ENCODE measurements around the gene COL15A1. TPM values are rescaled to one million over a fixed set of nuclear protein-coding genes. Genes with fewer than 3 reads are reported as not detected.
"Not testable (repeated sequence)": the region's sequence is repeated elsewhere in the genome, so short reads cannot be mapped to it uniquely, and the experiment has no call there.

The COL15A1 gene
- total RNA-seq, 1 experiment from 2014 or later = not detected

DNA sequence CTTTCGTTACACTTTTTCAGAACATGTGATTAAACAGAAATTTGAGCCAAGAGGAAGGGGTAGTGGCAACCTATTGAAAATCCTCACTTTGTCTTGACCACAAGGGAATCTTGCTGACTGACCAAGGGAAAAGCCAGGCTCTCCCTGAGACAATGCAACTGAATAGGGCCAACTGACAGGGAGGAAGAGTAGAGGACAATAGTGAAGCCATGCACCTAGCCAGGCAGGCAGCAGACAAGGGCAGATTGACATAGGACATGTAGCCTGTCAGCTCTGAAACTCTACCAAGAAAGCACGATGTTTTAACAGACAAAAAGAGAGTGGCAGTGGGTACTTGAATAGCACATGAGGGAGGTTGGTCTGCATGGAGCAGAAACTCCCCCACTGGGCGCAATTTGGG, 152.7 kb downstream of the COL15A1 start:
- Histone ChIP-seq H2BK12ac (ENCODE audit: insufficient read length, low read depth, low read length) (no peak overlapping the region), H2BK5ac (ENCODE audit: insufficient read length, low read length) (no peak overlapping the region), H2BK120ac (ENCODE audit: low read depth, low read length, poor library complexity, severe bottlenecking) (no peak overlapping the region), H3K79me1 (ENCODE audit: insufficient read depth, low read depth, low read length, poor library complexity, severe bottlenecking) (no peaks in the 10 kb centered on the region), H3K23me2 (ENCODE audit: insufficient read length, low read depth, low read length, poor library complexity, severe bottlenecking) (no peaks in the 10 kb centered on the region), H3K56ac (ENCODE audit: insufficient read length, low read depth, low read length) (no peak overlapping the region), H3K27me3 (ENCODE audit: insufficient read depth, low read length) (no peaks in the 10 kb centered on the region), H4K5ac (ENCODE audit: insufficient read length, low read depth, low read length) (no peak overlapping the region), H3K14ac (ENCODE audit: insufficient read depth, low read length) (no peak overlapping the region), H3K23ac (ENCODE audit: insufficient read length, low read depth, low read length) (no peak overlapping the region), H3K4me2 (ENCODE audit: insufficient read depth, insufficient read length, low read length) (no peak overlapping the region), H3K18ac (ENCODE audit: insufficient read length, low read depth, low read length) (no peak overlapping the region), H3K79me2 (ENCODE audit: insufficient read depth, low read length) (no peaks in the 10 kb centered on the region), H2AK5ac (ENCODE audit: insufficient read length, low read length) (no peak overlapping the region), H3K9ac (ENCODE audit: extremely low read depth, insufficient read length, low read length) (no peak overlapping the region), H3K27ac (ENCODE audit: insufficient read length, low read depth, low read length) (no peak overlapping the region), H2BK15ac (ENCODE audit: low read depth, low read length) (no peak overlapping the region), H3K4ac (ENCODE audit: low read depth, low read length) (no peak overlapping the region), H3K4me1 (ENCODE audit: insufficient read depth, low read length) (peaks cover 2% of the 10 kb centered on the region; the same call in 1 of the 2 replicates), H2BK20ac (ENCODE audit: low read depth, low read length, poor library complexity, severe bottlenecking) (no peak overlapping the region), H3K9me3 (ENCODE audit: control insufficient read depth, low read depth, low read length) (no peaks in the 10 kb centered on the region), H3T11ph (ENCODE audit: low read length) (no peak overlapping the region), H2AFZ (ENCODE audit: low read length) (no peak overlapping the region), H4K20me1 (ENCODE audit: control insufficient read depth, insufficient read depth, insufficient read length) (no peaks in the 10 kb centered on the region), H4K91ac (ENCODE audit: insufficient read length, low read depth, low read length) (no peak overlapping the region), H4K8ac (replicated peaks; ENCODE audit: insufficient read length, low read depth, low read length) (no peak overlapping the region)
- DNase-seq = no peak
- TF ChIP-seq, protein P1, sequence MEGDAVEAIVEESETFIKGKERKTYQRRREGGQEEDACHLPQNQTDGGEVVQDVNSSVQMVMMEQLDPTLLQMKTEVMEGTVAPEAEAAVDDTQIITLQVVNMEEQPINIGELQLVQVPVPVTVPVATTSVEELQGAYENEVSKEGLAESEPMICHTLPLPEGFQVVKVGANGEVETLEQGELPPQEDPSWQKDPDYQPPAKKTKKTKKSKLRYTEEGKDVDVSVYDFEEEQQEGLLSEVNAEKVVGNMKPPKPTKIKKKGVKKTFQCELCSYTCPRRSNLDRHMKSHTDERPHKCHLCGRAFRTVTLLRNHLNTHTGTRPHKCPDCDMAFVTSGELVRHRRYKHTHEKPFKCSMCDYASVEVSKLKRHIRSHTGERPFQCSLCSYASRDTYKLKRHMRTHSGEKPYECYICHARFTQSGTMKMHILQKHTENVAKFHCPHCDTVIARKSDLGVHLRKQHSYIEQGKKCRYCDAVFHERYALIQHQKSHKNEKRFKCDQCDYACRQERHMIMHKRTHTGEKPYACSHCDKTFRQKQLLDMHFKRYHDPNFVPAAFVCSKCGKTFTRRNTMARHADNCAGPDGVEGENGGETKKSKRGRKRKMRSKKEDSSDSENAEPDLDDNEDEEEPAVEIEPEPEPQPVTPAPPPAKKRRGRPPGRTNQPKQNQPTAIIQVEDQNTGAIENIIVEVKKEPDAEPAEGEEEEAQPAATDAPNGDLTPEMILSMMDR (conservative IDR thresholded peaks at IDR 0.05) = no peak
- Mint-ChIP-seq H3K9me3 (peaks cover 0 to 10% of the 10 kb centered on the region in 2 experiments; a peak in 2 of 5 replicates), H3K36me3 (ENCODE audit: insufficient read depth in 1 of 3, low read depth in 3 of 3) (peaks cover 0 to 1% (median 0%) of the 10 kb centered on the region in 3 experiments; a peak in 1 of 7 replicates), H3K27ac (peak overlapping the region in 1 of 3 experiments; percentile 9; a peak in 1 of 7 replicates), H3K4me1 (peaks cover 13 to 17% of the 10 kb centered on the region in 2 experiments), H3K27me3 (ENCODE audit: low read depth) (peaks cover 5% of the 10 kb centered on the region), H3K4me3 (no peak overlapping the region)
- WGBS (ENCODE audit: extremely low coverage, insufficient read length, low lambda C conversion rate) = no CpG with 5 or more reads among the region's 3 CpGs

DNA sequence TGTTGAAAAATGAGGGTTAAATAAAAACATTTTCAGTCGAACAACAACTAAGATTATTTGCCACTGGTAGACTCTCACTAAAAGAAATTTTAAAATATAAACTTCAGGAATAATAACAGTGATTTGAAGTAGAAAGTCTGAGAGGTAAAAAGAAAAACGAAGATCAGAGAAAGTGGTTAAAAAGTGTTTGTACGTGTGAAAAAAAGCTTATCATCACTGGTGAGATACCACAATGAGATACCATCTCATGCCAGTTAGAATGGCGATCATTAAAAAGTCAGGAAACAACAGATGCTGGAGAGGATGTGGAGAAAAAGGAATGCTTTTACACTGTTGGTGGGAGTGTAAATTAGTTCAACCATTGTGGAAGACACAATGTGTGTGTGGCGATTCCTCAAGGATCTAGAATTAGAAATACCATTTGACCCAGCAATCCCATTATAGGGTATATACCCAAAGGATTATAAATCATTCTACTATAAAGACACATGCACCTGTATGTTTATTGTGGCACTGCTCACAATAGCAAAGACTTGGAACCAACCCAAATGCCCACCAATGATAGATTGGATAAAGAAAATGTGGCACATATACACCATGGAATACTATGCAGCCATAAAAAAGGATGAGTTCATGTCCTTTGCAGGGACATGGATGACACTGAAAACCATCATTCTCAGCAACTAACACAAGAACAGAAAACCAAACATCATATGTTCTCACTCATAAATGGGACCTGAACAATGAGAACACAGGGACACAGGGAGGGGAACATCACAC, 156.3 kb downstream of the COL15A1 start:
- H4K91ac ChIP-seq (ENCODE audit: insufficient read length, low read depth, low read length); H2AK5ac ChIP-seq (ENCODE audit: insufficient read length, low read length); H4K8ac ChIP-seq (replicated peaks; ENCODE audit: insufficient read length, low read depth, low read length); H3K27ac ChIP-seq (ENCODE audit: insufficient read length, low read depth, low read length); H3K23ac ChIP-seq (ENCODE audit: insufficient read length, low read depth, low read length); H3K36me3 Mint-ChIP-seq (ENCODE audit: insufficient read depth in 1 of 3, low read depth in 3 of 3); H3K4me3 Mint-ChIP-seq; H3K9ac ChIP-seq (ENCODE audit: extremely low read depth, insufficient read length, low read length); H3K9me3 ChIP-seq (ENCODE audit: control insufficient read depth, low read depth, low read length); H3K79me2 ChIP-seq (ENCODE audit: insufficient read depth, low read length); H3K4ac ChIP-seq (ENCODE audit: low read depth, low read length); H4K5ac ChIP-seq (ENCODE audit: insufficient read length, low read depth, low read length); H3K56ac ChIP-seq (ENCODE audit: insufficient read length, low read depth, low read length); H2BK120ac ChIP-seq (ENCODE audit: low read depth, low read length, poor library complexity, severe bottlenecking); H3K27ac Mint-ChIP-seq; H2BK15ac ChIP-seq (ENCODE audit: low read depth, low read length); H3K27me3 ChIP-seq (ENCODE audit: insufficient read depth, low read length); H2AFZ ChIP-seq (ENCODE audit: low read length); H2BK5ac ChIP-seq (ENCODE audit: insufficient read length, low read length); H3T11ph ChIP-seq (ENCODE audit: low read length); H3K23me2 ChIP-seq (ENCODE audit: insufficient read length, low read depth, low read length, poor library complexity, severe bottlenecking); H2BK20ac ChIP-seq (ENCODE audit: low read depth, low read length, poor library complexity, severe bottlenecking); H3K9me3 Mint-ChIP-seq; H3K4me1 ChIP-seq (ENCODE audit: insufficient read depth, low read length); H3K4me2 ChIP-seq (ENCODE audit: insufficient read depth, insufficient read length, low read length); H3K18ac ChIP-seq (ENCODE audit: insufficient read length, low read depth, low read length); H3K14ac ChIP-seq (ENCODE audit: insufficient read depth, low read length); H4K20me1 ChIP-seq (ENCODE audit: control insufficient read depth, insufficient read depth, insufficient read length); H2BK12ac ChIP-seq (ENCODE audit: insufficient read length, low read depth, low read length); H3K79me1 ChIP-seq (ENCODE audit: insufficient read depth, low read depth, low read length, poor library complexity, severe bottlenecking); DNase-seq: not testable (repeated sequence)
- WGBS (ENCODE audit: extremely low coverage, insufficient read length, low lambda C conversion rate) = no CpG with 5 or more reads among the region's 5 CpGs
- Mint-ChIP-seq H3K4me1 (peaks cover 28 to 34% of the 10 kb centered on the region in 2 experiments), H3K27me3 (ENCODE audit: low read depth) (peaks cover 24% of the 10 kb centered on the region)
